NK-92 treated with Interleukin-12 subunit alpha and Interleukin-12 subunit beta, amount 100 ng/mL, for 24 hours (cell line): ENCODE measurements around the gene PYGB.

Source experiments
- DNase-seq: peaks from one replicate; lab custom pipeline; 2025; lab: John Stamatoyannopoulos, UW

PYGB gene

GRCh38 chr20:25282796-25283195 is 34.9 kb downstream of the PYGB start:
- no peak for DNase-seq

GRCh38 chr20:25283221-25283951 is 35.5 kb downstream of the PYGB start:
- DNase-seq: no peak

- no peak for DNase-seq
Observed at GRCh38 chr20:25284131-25284601, 36.3 kb downstream of the PYGB start.

GRCh38 chr20:25285091-25285647 is 37.3 kb downstream of the PYGB start:
- DNase-seq: no peak

GRCh38 chr20:25285856-25286798 is 38.2 kb downstream of the PYGB start:
- DNase-seq: no peak

GRCh38 chr20:25286917-25287316 is 39.0 kb downstream of the PYGB start:
- DNase-seq: no peak

GRCh38 chr20:25287631-25288290 is 39.9 kb downstream of the PYGB start:
- DNase-seq: no peak

- no peak for DNase-seq
Observed at GRCh38 chr20:25288291-25289181, 40.7 kb downstream of the PYGB start.

GRCh38 chr20:25289886-25290597 is 42.2 kb downstream of the PYGB start:
- DNase-seq: no peak

- DNase-seq: no peak
Observed at GRCh38 chr20:25290646-25291431, 43.0 kb downstream of the PYGB start.

- DNase-seq: no peak
Observed at GRCh38 chr20:25291432-25292133, 43.7 kb downstream of the PYGB start.

GRCh38 chr20:25292176-25292891 is 44.4 kb downstream of the PYGB start:
- no peak for DNase-seq

GRCh38 chr20:25293507-25293906 is 45.6 kb downstream of the PYGB start:
- no peak for DNase-seq

GRCh38 chr20:25293910-25294458 is 46.1 kb downstream of the PYGB start:
- no peak for DNase-seq

- DNase-seq: no peak
Observed at GRCh38 chr20:25294459-25295385, 46.8 kb downstream of the PYGB start.

- DNase-seq: no peak
Observed at GRCh38 chr20:25295386-25296093, 47.7 kb downstream of the PYGB start.
